ENCODE data around the gene CD86.

CD86 gene

DNA sequence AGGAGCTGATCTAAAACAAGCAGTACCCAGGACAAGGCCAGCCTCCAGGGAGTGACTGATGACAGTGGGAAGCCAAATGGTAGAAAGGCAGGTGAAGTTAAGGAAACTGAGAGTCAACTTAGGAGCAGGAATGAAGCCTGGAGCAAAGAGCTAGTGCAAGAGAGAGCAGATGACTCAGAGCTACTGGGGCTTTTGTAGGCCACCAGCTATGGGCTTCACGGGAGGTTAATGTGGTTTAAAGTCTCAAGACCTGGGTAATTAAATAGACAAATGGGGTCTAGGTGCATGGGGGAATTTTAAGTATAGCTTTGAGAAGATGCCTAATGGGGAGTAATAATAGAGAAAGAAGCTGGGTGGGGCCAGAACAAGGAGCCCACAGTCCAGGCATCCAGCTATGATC, 3.1 kb downstream of the CD86 start:
- H3K27ac ChIP-seq (ENCODE audit: low read depth, low read length, severe bottlenecking): no peak overlapping the region
- no peaks in the 10 kb centered on the region for H3K9me3 ChIP-seq (ENCODE audit: control insufficient read depth, low read length)
- H3K4me1 ChIP-seq (ENCODE audit: control insufficient read depth, insufficient read depth, low read length, poor library complexity, severe bottlenecking): no peaks in the 10 kb centered on the region
- H3K4me3 ChIP-seq (ENCODE audit: extremely low read depth, insufficient read depth, low read length, poor library complexity, severe bottlenecking): no peak overlapping the region
- WGBS, 2 experiments (ENCODE audit: insufficient coverage in 2 of 2): 88 to 100% methylated on average over 1 of the region's 1 CpG
- H3K36me3 ChIP-seq (ENCODE audit: control insufficient read depth, insufficient read depth, low read length): no peaks in the 10 kb centered on the region

DNA sequence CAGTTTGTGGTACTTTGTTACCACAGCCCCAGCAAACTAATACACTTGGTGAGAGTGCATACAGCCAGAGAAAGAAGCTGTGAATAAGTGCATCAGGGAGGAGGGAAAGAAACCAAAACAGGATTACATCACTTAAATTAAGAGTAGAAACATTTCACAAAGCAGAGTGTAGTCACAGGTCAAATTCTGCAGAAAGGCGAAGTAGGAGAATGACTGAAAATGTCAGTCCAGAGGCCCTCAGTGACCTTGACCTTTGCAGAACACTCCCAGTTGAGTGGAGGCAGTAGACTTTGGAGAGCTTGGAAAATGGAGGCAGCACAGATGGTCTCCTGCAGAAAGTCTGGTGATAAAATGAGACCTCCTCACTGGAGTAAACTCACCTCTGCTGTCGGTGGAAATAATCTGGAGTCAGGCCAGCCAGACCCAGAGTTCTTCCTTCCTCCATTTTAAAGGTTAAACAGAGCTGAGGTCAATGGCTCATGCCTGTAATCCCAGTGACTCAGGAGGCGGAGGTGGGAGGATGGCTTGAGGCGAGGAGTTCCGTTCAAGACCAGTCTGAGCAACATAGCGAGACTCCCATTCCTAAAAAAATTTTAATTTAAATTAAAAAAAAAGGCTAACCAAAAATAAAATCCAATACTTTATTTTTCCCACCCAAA, 5.0 kb downstream of the CD86 start:
- no peak overlapping the region for H3K27ac ChIP-seq (ENCODE audit: low read depth, low read length, severe bottlenecking)
- H3K4me1 ChIP-seq (ENCODE audit: control insufficient read depth, insufficient read depth, low read length, poor library complexity, severe bottlenecking): no peaks in the 10 kb centered on the region
- no peaks in the 10 kb centered on the region for H3K36me3 ChIP-seq (ENCODE audit: control insufficient read depth, insufficient read depth, low read length)
- 100% methylated on average over 1 of the region's 6 CpGs for WGBS, 2 experiments (ENCODE audit: insufficient coverage in 2 of 2)
- H3K4me3 ChIP-seq (ENCODE audit: extremely low read depth, insufficient read depth, low read length, poor library complexity, severe bottlenecking): no peak overlapping the region
- H3K9me3 ChIP-seq (ENCODE audit: control insufficient read depth, low read length): no peaks in the 10 kb centered on the region

DNA sequence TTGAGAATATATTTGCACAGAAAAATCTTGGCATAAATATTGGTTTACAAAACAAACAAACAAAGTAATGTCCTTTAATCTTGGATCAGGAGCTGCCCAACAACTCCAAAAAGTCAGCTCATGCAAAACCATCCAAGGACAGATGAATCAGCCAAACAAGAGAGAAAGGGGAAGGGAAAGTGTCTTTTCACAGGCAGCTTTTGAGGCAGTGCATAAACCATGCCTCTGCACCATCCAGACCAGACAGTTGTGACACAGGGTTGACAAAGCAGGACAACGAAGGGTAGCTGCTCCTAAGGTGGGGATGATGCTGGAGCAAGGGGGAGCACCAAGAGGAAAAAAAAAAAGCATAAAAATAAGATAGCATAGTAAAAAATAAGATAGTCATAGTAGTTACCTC, 8.7 kb downstream of the CD86 start:
- Histone ChIP-seq H3K36me3 (ENCODE audit: control insufficient read depth, insufficient read depth, low read length) (no peaks in the 10 kb centered on the region), H3K4me1 (ENCODE audit: control insufficient read depth, insufficient read depth, low read length, poor library complexity, severe bottlenecking) (no peaks in the 10 kb centered on the region), H3K9me3 (ENCODE audit: control insufficient read depth, low read length) (no peaks in the 10 kb centered on the region), H3K4me3 (ENCODE audit: extremely low read depth, insufficient read depth, low read length, poor library complexity, severe bottlenecking) (no peak overlapping the region), H3K27ac (ENCODE audit: low read depth, low read length, severe bottlenecking) (no peak overlapping the region)
- WGBS, 2 experiments (ENCODE audit: insufficient coverage in 2 of 2): no CpG with 5 or more reads among the region's 1 CpG

DNA sequence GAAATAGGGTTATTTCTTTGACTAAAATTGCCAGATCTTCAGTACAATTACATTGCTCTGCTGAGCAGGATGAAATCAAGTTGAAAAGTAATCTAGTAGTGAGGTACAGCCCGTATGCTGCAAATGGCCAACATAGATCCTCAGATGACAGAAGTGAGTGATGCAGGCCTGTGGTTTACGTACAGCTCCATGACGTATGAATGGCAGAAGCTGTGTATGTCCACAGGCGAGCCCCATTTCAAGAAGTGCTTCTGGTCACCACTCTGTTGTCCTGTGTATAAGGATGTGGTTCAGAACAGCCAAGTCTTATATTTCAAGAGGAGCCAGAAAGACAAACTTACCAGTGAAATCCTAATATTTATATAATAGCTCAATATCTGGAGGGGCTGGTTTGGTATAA, 9.2 kb downstream of the CD86 start:
- Histone ChIP-seq H3K4me3 (ENCODE audit: extremely low read depth, insufficient read depth, low read length, poor library complexity, severe bottlenecking) (no peak overlapping the region), H3K9me3 (ENCODE audit: control insufficient read depth, low read length) (no peaks in the 10 kb centered on the region), H3K27ac (ENCODE audit: low read depth, low read length, severe bottlenecking) (no peak overlapping the region), H3K36me3 (ENCODE audit: control insufficient read depth, insufficient read depth, low read length) (no peaks in the 10 kb centered on the region), H3K4me1 (ENCODE audit: control insufficient read depth, insufficient read depth, low read length, poor library complexity, severe bottlenecking) (no peaks in the 10 kb centered on the region)
- 84 to 94% methylated on average over 3 to 4 of the region's 4 CpGs for WGBS, 2 experiments (ENCODE audit: insufficient coverage in 2 of 2)

DNA sequence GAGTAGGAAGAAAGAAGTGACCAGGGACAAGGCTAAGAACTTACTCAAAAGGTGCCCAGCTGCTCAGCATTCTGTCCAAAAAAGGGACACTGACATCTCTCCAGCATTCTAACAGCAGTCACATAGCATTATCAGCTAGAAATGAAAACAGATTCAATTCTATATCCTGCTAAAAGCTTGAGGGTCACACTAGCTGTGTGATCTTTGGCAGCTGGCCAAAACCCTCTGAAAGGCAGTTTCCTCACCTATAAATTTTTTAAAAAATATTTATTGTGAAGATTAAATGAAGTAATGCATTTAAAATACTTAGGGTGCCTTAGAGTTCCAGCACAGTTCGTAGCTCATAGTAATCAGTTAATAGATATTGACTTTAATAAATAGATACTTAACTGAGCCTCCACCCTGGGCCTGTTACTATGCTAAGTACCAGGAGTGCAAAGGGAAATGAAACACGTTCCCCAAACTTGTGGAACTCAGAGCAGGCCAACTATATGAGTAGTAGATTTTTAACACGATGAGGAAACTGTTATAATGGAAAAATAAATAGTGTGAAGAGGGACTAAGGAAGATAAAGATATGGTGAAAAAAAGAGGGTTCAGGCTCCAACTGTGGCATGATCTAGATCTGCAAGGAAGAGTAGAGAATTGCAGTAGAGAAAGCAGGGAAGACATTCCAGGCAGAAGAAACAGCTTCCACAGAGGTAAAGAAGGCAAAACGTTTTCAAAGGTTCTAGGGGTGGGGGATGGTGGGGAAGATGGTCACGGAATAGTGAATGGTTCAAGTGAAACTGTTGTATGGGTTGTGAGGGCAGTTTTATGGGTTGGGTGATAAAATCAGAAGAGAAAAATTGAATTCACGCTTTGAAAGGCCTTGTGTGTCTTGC, 11.4 kb downstream of the CD86 start:
- Histone ChIP-seq H3K9me3 (ENCODE audit: control insufficient read depth, low read length) (no peaks in the 10 kb centered on the region), H3K4me3 (ENCODE audit: extremely low read depth, insufficient read depth, low read length, poor library complexity, severe bottlenecking) (no peak overlapping the region), H3K36me3 (ENCODE audit: control insufficient read depth, insufficient read depth, low read length) (no peaks in the 10 kb centered on the region), H3K27ac (ENCODE audit: low read depth, low read length, severe bottlenecking) (no peak overlapping the region), H3K4me1 (ENCODE audit: control insufficient read depth, insufficient read depth, low read length, poor library complexity, severe bottlenecking) (no peaks in the 10 kb centered on the region)
- WGBS, 2 experiments (ENCODE audit: insufficient coverage in 2 of 2): 69 to 70% methylated on average over 5 of the region's 6 CpGs

DNA sequence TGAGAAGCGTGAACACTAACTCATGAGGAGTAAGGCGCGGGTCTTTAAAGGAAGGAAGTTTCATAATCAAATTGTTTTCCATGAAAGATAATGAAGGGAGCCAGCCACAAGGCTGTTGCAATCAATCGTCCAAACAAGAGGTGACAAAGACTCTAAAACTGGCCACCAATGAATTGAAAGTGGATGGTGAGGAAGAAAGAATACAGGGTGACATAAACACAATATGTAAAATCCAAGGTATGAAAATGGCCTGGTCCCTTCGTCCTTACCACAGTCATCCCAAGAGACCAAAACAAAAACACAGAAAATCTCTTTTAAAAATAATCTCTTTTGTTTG, 12.0 kb downstream of the CD86 start:
- H3K27ac ChIP-seq (ENCODE audit: low read depth, low read length, severe bottlenecking): no peak overlapping the region
- WGBS, 2 experiments (ENCODE audit: insufficient coverage in 2 of 2): 88 to 93% methylated on average over 3 to 4 of the region's 5 CpGs

DNA sequence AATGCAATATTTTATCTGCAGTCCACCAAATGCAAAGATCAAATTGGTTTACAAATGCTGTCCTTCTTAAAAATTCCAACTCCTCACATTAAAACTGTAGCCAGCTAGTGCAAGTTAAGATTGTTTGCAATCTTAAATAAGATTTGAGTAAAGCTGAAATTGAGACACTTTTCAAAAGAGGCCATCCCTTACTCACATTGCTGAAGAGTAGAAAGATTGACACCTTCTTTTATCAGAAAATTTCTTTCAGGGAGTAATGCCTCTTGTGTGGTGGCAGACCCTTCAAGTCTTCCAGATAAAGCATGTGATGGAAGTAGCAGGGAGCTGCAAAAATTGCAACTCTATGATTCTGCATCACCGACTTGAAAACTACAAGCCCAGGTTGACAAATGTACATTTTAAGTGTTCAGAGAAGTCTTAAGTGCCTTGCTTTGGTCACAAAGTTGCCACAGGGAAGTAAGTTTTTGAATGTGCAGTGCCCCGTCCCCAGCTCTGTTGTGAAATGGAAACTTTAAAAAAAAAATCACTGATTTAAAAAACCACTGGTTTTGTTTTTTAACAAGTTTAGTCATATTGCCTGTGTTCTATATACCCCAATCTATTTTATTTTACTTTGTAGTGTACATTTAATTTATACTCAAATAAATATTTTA, 12.6 kb downstream of the CD86 start:
- Histone ChIP-seq H3K4me3 (ENCODE audit: extremely low read depth, insufficient read depth, low read length, poor library complexity, severe bottlenecking) (no peak overlapping the region), H3K36me3 (ENCODE audit: control insufficient read depth, insufficient read depth, low read length) (no peaks in the 10 kb centered on the region), H3K4me1 (ENCODE audit: control insufficient read depth, insufficient read depth, low read length, poor library complexity, severe bottlenecking) (no peaks in the 10 kb centered on the region), H3K27ac (ENCODE audit: low read depth, low read length, severe bottlenecking) (no peak overlapping the region), H3K9me3 (ENCODE audit: control insufficient read depth, low read length) (no peaks in the 10 kb centered on the region)
- 100% methylated on average over 1 of the region's 2 CpGs; no CpG with 5 or more reads in 1 of the 2 experiments for WGBS, 2 experiments (ENCODE audit: insufficient coverage in 2 of 2)

More for the DNA sequence above, 12.0 kb downstream of the CD86 start:
- no peaks in the 10 kb centered on the region for H3K4me1 ChIP-seq (ENCODE audit: control insufficient read depth, insufficient read depth, low read length, poor library complexity, severe bottlenecking)
- H3K9me3 ChIP-seq (ENCODE audit: control insufficient read depth, low read length): no peaks in the 10 kb centered on the region
- no peak overlapping the region for H3K4me3 ChIP-seq (ENCODE audit: extremely low read depth, insufficient read depth, low read length, poor library complexity, severe bottlenecking)
- no peaks in the 10 kb centered on the region for H3K36me3 ChIP-seq (ENCODE audit: control insufficient read depth, insufficient read depth, low read length)

DNA sequence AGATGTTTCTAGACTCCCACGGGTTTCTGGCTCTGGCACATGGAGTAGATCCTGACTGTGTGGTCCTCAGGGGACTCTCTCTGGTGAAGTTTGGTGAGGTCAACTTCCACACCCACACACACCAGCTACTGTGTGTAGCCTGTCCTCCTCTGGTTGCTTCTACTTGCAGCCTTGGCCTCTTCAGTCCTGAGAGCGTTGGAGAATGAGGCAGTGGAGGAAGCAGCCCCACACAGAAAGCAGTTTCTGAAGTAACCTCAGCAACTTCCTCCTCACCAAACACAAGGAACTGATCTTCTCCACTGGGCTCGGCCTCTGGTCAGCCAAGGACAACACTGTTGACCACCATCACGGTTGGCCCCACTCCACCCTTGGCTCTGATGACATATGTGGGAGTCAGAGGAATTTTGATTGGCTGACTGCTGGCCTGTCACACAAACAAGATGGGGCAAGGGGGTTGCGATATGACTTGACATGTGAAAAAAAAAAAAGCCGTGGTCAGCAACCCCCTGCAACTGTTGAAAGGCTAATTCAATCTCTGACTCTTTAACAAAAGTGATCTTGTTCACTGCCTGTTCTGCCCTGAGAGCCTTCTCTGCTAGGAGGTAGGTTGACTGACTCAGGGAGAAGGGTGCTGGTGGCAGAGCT, 19.6 kb downstream of the CD86 start:
- H3K4me1 ChIP-seq (ENCODE audit: control insufficient read depth, insufficient read depth, low read length, poor library complexity, severe bottlenecking): peaks cover 3% of the 10 kb centered on the region

DNA sequence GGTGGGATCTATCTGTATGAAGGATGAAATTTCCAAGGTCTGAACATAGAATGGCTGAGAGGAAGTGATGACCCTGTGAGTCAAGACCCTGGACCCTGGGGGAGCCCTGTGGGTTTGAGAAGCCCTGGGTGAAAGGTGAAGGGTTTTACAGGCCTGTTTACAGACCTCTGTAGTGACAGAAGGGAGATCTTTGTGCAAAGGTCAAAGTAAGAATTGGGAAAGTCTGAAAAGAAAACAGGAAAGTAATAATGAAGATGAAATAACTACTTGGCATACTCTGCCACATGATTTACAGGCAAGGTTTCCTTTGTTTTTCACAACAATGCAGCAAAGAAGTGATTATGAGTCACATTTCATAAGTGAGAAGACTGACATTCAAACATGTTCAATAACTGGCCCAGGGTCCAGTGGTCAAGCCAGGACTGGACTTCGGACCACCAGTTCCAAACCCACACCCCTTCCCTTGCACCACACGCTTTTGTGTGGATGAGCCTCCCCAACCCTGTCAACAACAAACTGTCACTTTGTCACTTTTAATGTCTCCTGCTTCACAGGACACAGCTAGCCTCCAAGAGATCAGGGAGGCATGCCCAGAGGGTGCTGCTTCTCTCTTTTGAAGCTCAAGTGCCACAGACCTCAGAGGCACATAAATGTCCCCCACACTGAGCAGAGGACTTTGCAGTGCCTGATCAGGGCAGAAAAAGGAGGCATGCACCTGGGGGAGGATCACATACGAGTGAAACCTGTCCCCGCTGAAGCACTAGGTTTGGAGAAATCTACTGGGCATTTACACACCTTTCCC, 21.5 kb downstream of the CD86 start:
- Histone ChIP-seq H3K4me1 (ENCODE audit: control insufficient read depth, insufficient read depth, low read length, poor library complexity, severe bottlenecking) (peaks cover 3% of the 10 kb centered on the region), H3K4me3 (ENCODE audit: extremely low read depth, insufficient read depth, low read length, poor library complexity, severe bottlenecking) (no peak overlapping the region), H3K9me3 (ENCODE audit: control insufficient read depth, low read length) (no peaks in the 10 kb centered on the region), H3K27ac (ENCODE audit: low read depth, low read length, severe bottlenecking) (no peak overlapping the region), H3K36me3 (ENCODE audit: control insufficient read depth, insufficient read depth, low read length) (no peaks in the 10 kb centered on the region)
- WGBS, 2 experiments (ENCODE audit: insufficient coverage in 2 of 2): 89 to 92% methylated on average over 3 to 4 of the region's 4 CpGs

More for the DNA sequence above, 19.6 kb downstream of the CD86 start:
- no peak overlapping the region for H3K4me3 ChIP-seq (ENCODE audit: extremely low read depth, insufficient read depth, low read length, poor library complexity, severe bottlenecking)
- H3K36me3 ChIP-seq (ENCODE audit: control insufficient read depth, insufficient read depth, low read length): no peaks in the 10 kb centered on the region
- WGBS, 2 experiments (ENCODE audit: insufficient coverage in 2 of 2): 89 to 97% methylated on average over 3 to 4 of the region's 6 CpGs
- no peaks in the 10 kb centered on the region for H3K9me3 ChIP-seq (ENCODE audit: control insufficient read depth, low read length)
- no peak overlapping the region for H3K27ac ChIP-seq (ENCODE audit: low read depth, low read length, severe bottlenecking)
